GM19099 (cell line): ENCODE results near the gene PPP1R14C.

Experiments
- POLR2A ChIP-seq: IDR thresholded peaks from 3 replicates; pipeline ENCODE4 v1.6.1; 2011; ENCODE audit warnings: low read depth; ENCODE audit not compliant: insufficient read length; ENCODE audit errors: extremely low read depth

The PPP1R14C gene

DNA sequence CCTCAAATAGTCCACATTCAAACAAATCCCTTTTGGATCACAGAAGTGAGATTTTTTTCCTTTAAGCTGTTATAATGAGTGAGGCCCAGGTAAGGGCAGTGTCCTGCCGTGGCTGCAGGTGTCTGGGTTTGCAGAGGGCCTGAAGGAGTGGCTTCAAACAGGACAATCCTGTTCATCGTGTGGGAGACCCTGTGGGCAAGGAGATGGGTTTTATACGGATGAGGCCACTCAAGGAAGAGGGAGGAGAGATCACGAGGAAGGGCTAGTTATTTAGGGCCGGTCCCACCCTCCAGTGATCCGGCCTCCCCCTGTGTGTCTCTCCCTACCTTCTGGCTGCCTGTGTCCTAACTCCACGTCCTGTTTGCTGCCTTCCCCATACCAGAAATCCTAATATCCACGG lies 33.8 kb downstream of the PPP1R14C start:
- no peak for TF ChIP-seq POLR2A

DNA sequence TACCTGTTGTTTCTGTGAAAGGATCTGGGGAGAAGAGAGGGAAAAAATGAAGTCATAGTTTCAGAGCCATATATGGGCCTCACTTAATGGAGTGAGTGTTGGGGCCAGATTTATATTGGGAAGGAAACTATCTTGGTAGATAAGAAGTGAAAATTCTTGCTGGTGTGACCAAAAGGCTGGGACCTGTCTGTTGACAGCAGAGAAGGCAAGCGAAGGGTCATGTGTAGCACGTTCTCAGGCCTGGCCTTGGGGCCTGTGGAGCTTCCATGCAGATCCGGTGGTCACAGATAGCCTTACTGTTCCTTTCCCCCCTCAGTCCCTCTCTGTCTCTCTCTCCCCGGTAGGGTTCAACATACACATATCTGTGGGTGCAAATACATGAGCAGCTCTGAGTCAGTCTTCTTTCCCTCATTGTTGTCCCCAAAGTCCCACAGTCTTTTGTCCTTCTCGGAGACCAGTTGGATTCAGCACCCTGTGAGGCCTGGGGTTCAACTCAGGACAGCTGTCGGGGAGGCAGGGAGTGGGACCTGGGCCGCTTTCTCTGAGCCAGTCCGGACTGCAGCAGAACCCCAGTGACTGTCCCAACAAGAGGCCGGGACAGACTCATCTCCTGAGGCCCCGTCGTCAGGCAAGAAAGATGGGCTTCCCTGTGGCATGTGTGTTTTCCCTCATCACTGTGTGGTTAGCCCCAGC lies 34.6 kb downstream of the PPP1R14C start:
- no peak for TF ChIP-seq POLR2A

DNA sequence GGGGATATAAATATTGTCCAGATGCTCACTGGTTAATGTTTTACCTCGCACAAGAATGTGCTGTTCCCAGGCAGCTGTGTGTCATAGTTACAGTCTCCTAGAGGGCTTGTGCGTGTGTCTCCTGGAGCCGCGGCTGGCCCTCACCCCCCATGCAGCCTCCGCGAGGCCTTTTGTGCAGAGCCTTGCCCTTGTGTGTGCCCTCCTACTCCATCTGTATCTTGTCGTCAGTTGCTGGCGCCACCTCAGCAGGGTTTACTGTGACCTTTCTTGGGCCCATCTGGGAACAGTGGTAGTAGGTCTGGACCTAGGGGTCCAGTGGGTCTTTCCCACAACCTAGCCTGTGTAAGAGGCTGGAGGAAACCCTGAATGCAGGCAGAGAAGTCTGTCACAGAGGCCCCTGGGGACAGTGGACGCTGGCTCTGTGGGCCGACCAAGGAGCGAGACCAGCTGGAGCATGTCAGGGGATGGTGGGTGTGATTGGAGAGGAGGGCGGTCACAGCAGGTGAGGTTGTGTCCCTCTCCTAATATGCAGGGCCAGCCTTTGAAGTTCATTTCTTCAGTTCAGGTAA lies 35.2 kb downstream of the PPP1R14C start:
- TF ChIP-seq POLR2A: no peak

DNA sequence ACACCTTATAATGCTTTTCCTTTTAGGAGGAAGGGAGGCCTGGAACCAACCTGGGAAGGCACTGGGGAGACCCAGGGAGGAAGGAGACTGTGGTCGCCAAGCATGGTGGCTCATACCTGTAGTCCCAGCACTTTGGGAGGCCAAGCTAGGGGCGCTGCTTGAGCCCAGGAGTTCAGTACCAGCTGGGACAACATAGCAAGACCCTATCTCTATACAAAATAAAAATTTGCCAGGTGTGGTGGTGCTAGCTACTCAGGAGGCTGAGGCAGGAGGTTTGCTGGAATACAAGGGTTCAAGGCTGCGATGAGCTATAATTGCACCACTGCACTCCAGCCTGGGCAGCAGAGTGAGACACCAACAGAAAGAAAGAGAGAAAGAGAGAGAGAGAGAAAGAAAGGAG lies 36.2 kb downstream of the PPP1R14C start:
- TF ChIP-seq POLR2A: no peak

DNA sequence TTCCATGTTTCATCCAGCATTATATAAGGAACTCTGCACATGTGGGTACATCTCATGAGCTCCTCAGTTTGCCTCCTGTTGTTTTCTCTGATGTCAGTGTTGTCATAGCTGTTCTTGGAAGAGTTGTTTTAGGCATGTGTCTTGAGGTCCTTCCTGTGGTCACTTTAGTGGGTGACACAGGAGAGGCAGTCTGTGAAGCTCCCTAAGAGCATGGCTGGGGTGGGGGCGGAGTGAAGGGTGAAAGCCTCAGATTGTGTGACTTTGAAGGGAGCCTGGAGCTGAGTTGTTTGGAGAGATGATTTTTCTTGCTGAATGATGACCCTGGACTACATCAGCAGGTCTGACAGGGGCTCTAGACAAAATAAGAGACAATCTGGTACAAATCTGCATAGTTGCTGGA lies 37.7 kb downstream of the PPP1R14C start:
- no peak for TF ChIP-seq POLR2A

DNA sequence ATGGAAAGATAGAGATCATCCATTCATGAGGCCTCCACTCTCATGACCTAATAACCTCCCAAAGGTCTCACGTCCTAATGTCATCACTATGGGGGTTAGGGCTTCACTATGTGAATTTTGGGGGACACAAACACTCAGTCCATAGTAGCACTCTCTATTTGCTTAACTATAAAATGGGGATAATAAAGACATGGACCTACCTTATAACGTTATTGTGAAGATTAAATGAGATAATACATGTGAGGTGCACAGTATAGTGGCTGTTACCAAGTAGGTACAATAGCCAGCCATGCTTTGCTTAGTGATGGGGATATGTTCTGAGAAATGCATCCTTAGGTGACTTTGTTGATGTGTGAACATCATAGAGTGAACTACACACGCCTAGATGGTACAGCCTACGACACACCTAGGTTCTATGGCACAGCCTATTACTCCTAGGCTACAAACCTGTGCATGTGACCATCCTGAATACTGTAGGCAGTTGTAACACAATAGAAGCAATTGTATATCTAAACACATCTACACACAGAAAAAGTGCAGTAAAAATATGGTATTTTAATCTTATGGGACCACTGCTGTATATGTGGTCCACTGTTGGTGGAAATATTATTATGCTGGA lies 39.7 kb downstream of the PPP1R14C start:
- no peak for TF ChIP-seq POLR2A

DNA sequence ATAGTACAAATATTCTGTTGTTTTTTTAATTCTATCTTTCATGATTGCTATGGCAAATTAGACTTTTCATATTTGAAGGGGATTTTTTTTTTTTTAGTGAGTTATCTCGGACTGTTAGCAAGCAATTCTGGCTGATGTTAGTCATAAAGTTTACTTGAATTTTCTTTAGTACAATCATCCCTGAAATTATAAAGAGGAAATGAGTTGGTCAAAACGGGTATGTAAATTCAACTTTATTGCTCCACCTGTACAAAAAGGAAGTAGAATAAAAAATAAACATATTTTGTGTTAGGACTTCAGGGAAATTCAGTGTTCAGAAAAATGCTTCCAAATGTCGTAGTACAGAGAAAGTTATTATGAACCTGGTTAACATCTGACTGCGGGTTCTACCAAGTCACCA lies 40.3 kb downstream of the PPP1R14C start:
- TF ChIP-seq POLR2A: no peak

GRCh38 chr6:150183966-150184365 lies 41.1 kb downstream of the PPP1R14C start:
- TF ChIP-seq POLR2A: no peak

GRCh38 chr6:150184850-150185731 lies 42.2 kb downstream of the PPP1R14C start:
- TF ChIP-seq POLR2A: no peak

GRCh38 chr6:150185732-150186117 lies 42.9 kb downstream of the PPP1R14C start:
- TF ChIP-seq POLR2A: no peak

GRCh38 chr6:150186129-150186898 lies 43.5 kb downstream of the PPP1R14C start:
- TF ChIP-seq POLR2A: no peak

DNA sequence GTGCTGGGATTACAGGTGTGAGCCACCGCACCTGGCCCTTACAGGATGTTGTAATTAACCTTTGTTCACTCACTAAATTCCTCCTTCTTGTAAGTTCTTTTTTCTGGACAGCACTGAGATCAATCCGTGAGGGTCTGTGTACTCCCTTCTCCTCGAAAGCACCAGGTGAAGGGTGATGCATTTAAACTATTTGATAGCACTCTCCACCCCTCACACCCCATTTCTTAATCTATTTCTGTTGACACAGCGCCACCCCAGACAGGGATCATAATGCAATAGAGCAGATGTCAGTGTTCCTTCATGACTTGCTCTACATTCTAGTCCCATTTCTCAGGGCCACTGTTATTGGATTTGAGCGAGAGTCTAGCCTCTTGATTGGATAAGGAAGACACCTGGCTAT lies 46.3 kb downstream of the PPP1R14C start:
- TF ChIP-seq POLR2A: no peak

GRCh38 chr6:150191809-150192208 lies 49.0 kb downstream of the PPP1R14C start:
- no peak for TF ChIP-seq POLR2A

- TF ChIP-seq POLR2A: no peak
These were observed 51.4 kb downstream of the PPP1R14C start for GRCh38 chr6:150194195-150194594.

DNA sequence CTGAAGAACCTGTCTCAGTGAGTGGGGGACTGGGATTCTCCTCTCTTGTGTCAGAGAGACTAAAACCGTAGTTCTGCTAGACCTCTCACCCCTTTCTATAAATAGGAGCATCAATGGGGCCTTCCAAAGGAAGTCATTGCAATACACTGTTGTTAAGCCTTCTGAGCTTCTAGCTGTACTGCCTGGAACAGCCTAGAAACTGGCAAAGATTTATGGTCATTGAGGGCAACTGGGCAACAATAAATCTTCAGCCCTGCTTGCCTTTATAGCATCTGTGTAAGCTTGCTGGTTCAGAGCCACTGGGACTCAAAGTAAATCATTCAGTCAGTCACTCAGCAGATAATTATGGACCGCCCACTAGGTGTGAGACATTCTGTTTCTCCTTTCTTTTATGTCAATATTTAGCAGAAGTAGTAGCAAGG lies 53.2 kb downstream of the PPP1R14C start:
- no peak for TF ChIP-seq POLR2A
